Ishikawa (cell line): ENCODE data around the gene MAP3K10.

Source experiments
- CEBPB ChIP-seq: IDR thresholded peaks from 2 replicates; pipeline ENCODE4 v1.6.1; 2012
- CREB1 ChIP-seq: IDR thresholded peaks from 2 replicates; pipeline ENCODE4 v1.6.1; 2012; ENCODE audit warnings: low read depth
- EGR1 ChIP-seq: IDR thresholded peaks from 2 replicates; pipeline ENCODE4 v1.6.1; 2012
- EP300 ChIP-seq: IDR thresholded peaks from 2 replicates; pipeline ENCODE4 v1.6.1; 2012; ENCODE audit warnings: borderline replicate concordance
- FOXM1 ChIP-seq: IDR thresholded peaks from 2 replicates; pipeline ENCODE4 v1.6.1; 2012; ENCODE audit warnings: low read depth, borderline replicate concordance
- NFIC ChIP-seq: IDR thresholded peaks from 2 replicates; pipeline ENCODE4 v1.6.1; 2012
- RAD21 ChIP-seq: IDR thresholded peaks from 2 replicates; pipeline ENCODE4 v1.6.1; 2012; ENCODE audit warnings: low read depth
- REST ChIP-seq: IDR thresholded peaks from 2 replicates; pipeline ENCODE4 v1.6.1; 2012; ENCODE audit warnings: low read depth, mild to moderate bottlenecking
- TAF1 ChIP-seq: IDR thresholded peaks from 2 replicates; pipeline ENCODE4 v1.6.1; 2012; ENCODE audit warnings: low read depth, mild to moderate bottlenecking
- TCF12 ChIP-seq: IDR thresholded peaks from 2 replicates; pipeline ENCODE4 v1.6.1; 2012; ENCODE audit warnings: low read depth
- TEAD4 ChIP-seq: IDR thresholded peaks from 2 replicates; pipeline ENCODE4 v1.6.1; 2012
- USF1 ChIP-seq: IDR thresholded peaks from 2 replicates; pipeline ENCODE4 v1.6.1; 2012
- YY1 ChIP-seq: IDR thresholded peaks from 2 replicates; pipeline ENCODE4 v1.6.1; 2012; ENCODE audit warnings: low read depth
- ZBTB7A ChIP-seq: IDR thresholded peaks from 2 replicates; pipeline ENCODE4 v1.6.1; 2012; ENCODE audit warnings: low read depth
- TF ChIP-seq, protein P1 (sequence below): IDR thresholded peaks from 2 replicates; pipeline ENCODE4 v1.6.1; 2012

Gene MAP3K10

GRCh38 chr19:40193587-40193849 is 2.3 kb downstream of the MAP3K10 start:
- TF ChIP-seq NFIC (no peak), USF1 (no peak), CEBPB (no peak), REST (no peak), CREB1 (no peak), EGR1 (no peak), EP300 (no peak), TEAD4 (no peak), YY1 (no peak), ZBTB7A (no peak), FOXM1 (no peak), TAF1 (no peak), TCF12 (no peak), RAD21 (no peak)
- TF ChIP-seq, protein P1, sequence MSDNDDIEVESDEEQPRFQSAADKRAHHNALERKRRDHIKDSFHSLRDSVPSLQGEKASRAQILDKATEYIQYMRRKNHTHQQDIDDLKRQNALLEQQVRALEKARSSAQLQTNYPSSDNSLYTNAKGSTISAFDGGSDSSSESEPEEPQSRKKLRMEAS: no peak

DNA sequence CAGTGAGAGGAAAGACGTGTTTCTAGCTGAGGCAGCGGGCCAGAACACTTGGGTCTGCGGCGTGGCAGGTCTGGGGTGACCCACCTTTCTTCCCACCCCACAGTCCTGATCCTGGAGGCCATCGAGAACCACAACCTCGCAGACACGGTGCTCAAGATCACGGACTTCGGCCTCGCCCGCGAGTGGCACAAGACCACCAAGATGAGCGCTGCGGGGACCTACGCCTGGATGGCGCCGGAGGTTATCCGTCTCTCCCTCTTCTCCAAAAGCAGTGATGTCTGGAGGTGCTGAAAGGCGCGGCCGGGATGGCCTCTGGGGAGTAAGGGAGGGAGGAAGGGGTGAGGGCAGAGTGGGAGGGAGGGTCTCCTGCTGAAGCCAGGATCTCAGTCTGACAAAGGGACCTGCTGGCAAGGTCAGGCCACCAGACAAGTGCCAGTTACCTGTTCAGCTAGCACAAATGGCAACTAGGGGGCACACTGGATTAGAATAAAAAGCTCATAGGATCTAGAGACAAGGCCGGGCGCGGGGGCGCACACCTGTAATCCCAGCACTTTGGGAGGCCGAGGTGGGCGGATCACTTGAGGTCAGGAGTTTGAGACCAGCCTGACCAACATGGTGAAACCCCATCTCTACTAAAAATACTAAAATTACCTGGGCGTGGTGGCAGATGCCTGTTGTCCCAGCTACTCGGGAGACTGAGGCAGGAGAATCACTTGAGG is 7.2 kb downstream of the MAP3K10 start:
- no peak for TF ChIP-seq TAF1
- no peak for TF ChIP-seq RAD21
- TF ChIP-seq REST: no peak
- no peak for TF ChIP-seq EGR1
- TF ChIP-seq, protein P1: no peak
- TF ChIP-seq YY1: no peak
- TF ChIP-seq FOXM1: no peak
- no peak for TF ChIP-seq TEAD4
- TF ChIP-seq NFIC: no peak
- TF ChIP-seq USF1: no peak
- no peak for TF ChIP-seq ZBTB7A
- TF ChIP-seq CEBPB: no peak
- no peak for TF ChIP-seq CREB1
- TF ChIP-seq EP300: no peak
- no peak for TF ChIP-seq TCF12

GRCh38 chr19:40200341-40201099 is 9.3 kb downstream of the MAP3K10 start:
- no peak for TF ChIP-seq FOXM1
- TF ChIP-seq CEBPB: no peak

DNA sequence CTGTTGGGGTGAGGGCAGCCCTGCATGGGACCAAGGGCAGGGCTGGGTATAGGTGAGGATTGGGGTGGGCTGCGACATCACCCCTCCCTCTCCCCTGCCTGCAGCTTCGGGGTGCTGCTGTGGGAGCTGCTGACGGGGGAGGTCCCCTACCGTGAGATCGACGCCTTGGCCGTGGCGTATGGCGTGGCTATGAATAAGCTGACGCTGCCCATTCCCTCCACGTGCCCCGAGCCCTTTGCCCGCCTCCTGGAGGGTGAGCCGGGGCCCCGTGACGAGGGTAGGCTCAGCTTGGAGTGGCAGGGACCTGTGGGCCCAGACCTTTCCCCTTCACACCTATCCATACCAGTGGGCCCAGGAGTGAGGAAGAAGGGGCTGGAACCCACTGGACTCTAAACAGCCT is 13.2 kb downstream of the MAP3K10 start:
- TF ChIP-seq TCF12 (no peak), EGR1 (no peak), EP300 (no peak), ZBTB7A (no peak), FOXM1 (no peak), CREB1 (no peak), RAD21 (no peak), CEBPB (no peak), TEAD4 (no peak), NFIC (no peak), TAF1 (no peak), REST (no peak), USF1 (no peak), YY1 (no peak)
- TF ChIP-seq, protein P1: no peak
